K562 (cell line): ENCODE results near the gene PLXNB2.
"Not testable (repeated sequence)": the region's sequence is repeated elsewhere in the genome, so short reads cannot be mapped to it uniquely, and the experiment has no call there.

Experiments
- ARID3A ChIP-seq: IDR thresholded peaks from 2 replicates; pipeline ENCODE4 v1.6.1; 2012; ENCODE audit warnings: low read depth, low read length, improper control_type of control experiment, borderline replicate concordance
- BACH1 ChIP-seq: fragments of 200-800 bp; sonication (Bioruptor generic); IDR thresholded peaks from 2 replicates; pipeline ENCODE4 v1.6.1; 2016; ENCODE audit warnings: missing genetic modification characterization, missing compliant biosample characterization
- CREB3L1 ChIP-seq: fragments of 450-650 bp; IDR thresholded peaks from 2 replicates; pipeline ENCODE4 v1.6.1; 2014; ENCODE audit warnings: low read depth, mild to moderate bottlenecking, moderate library complexity, borderline replicate concordance
- CTCF ChIP-seq, 3 experiments: IDR thresholded peaks in 2 of 3; conservative IDR thresholded peaks in 1 of 3; 2 replicates each; pipeline ENCODE4 v1.5.1; 2011 to 2012; ENCODE audit warnings: low read length in 3 of 3, mild to moderate bottlenecking in 3 of 3, control low read depth in 2 of 3, improper control_type of control experiment in 1 of 3, inconsistent platforms in 1 of 3, low read depth in 1 of 3, mixed read lengths in 1 of 3, moderate library complexity in 1 of 3; ENCODE audit not compliant: insufficient read depth in 2 of 3
- EZH2 ChIP-seq: IDR thresholded peaks from 2 replicates; pipeline ENCODE4 v1.6.1; 2012; ENCODE audit warnings: low read depth, mild to moderate bottlenecking, inconsistent platforms, low read length, borderline replicate concordance
- GABPA ChIP-seq: fragments of 200-800 bp; sonication (Bioruptor generic); conservative IDR thresholded peaks from 2 replicates; pipeline ENCODE4 v1.6.1; 2016; ENCODE audit warnings: low read depth, missing genetic modification characterization, missing compliant biosample characterization
- GTF3C2 ChIP-seq: IDR thresholded peaks from 3 replicates; pipeline ENCODE4 v1.6.1; 2011; ENCODE audit warnings: borderline replicate concordance, mild to moderate bottlenecking, moderate library complexity; ENCODE audit not compliant: insufficient read length; ENCODE audit errors: extremely low read depth
- POLR2A ChIP-seq: fragments of 450-650 bp; conservative IDR thresholded peaks from 2 replicates; pipeline ENCODE4 v1.6.1; 2016
- RAD21 ChIP-seq, 2 experiments: fragments of 250-450 bp in 1 of 2; fragments of 450-650 bp in 1 of 2; sonication (Bioruptor Pico) in 1 of 2; formaldehyde crosslinking in 1 of 2; IDR thresholded peaks in 1 of 2; conservative IDR thresholded peaks in 1 of 2; 2 replicates each; pipeline versions ENCODE4 v1.4.0 to v1.8.0; 2020 to 2022; ENCODE audit warnings: mild to moderate bottlenecking in 2 of 2, moderate library complexity in 1 of 2
- SMARCA4 ChIP-seq: fragments of 450-650 bp; IDR thresholded peaks from 2 replicates; pipeline ENCODE4 v1.6.1; 2016
- YY1 ChIP-seq, 3 experiments: IDR thresholded peaks; 2 replicates each; pipeline ENCODE4 v1.6.1; 2011; ENCODE audit warnings: low read length in 2 of 3, mild to moderate bottlenecking in 2 of 3, moderate library complexity in 2 of 3, borderline replicate concordance in 1 of 3, control low read depth in 1 of 3, low read depth in 1 of 3; ENCODE audit not compliant: insufficient read depth in 3 of 3, insufficient replicate concordance in 2 of 3, control insufficient read depth in 1 of 3, insufficient read length in 1 of 3; ENCODE audit errors: extremely low read depth in 1 of 3
- ZBTB49 ChIP-seq: sonication (generic); formaldehyde crosslinking; IDR thresholded peaks from 2 replicates; pipeline ENCODE4 v1.8.0; 2022; ENCODE audit warnings: missing genetic modification reagents, mild to moderate bottlenecking, borderline replicate concordance
- ZFP36 ChIP-seq: fragments of 150-350 bp; IDR thresholded peaks from 2 replicates; pipeline ENCODE4 v1.6.1; 2018; ENCODE audit warnings: low read length, low read depth; ENCODE audit not compliant: partially characterized antibody

- TF ChIP-seq CTCF (IDR thresholded peaks at IDR 0.05 in 2 of 3, conservative IDR thresholded peaks at IDR 0.05 in 1 of 3; ENCODE audit: insufficient read depth in 2 of 3, low read depth in 1 of 3, low read length in 3 of 3); ZFP36; CREB3L1; POLR2A; YY1 (IDR thresholded peaks at IDR 0.05; ENCODE audit: borderline replicate concordance in 1 of 3, control insufficient read depth in 1 of 3, extremely low read depth in 1 of 3, insufficient read depth in 3 of 3, insufficient read length in 1 of 3, insufficient replicate concordance in 2 of 3, low read depth in 1 of 3, low read length in 2 of 3); RAD21 (CRISPR knock-in tag; conservative IDR thresholded peaks at IDR 0.05 in 1 of 2, IDR thresholded peaks at IDR 0.05 in 1 of 2); SMARCA4; ZBTB49 (CRISPR knock-in tag); GTF3C2; ARID3A; GABPA; BACH1 (tag); EZH2: not testable (repeated sequence)
Measured at GRCh38 chr22:50273352-50273751, 34.1 kb downstream of the PLXNB2 start.
